B cell (primary cell): ENCODE measurements around the gene AP2B1. TPM values are rescaled to one million over a fixed set of nuclear protein-coding genes. Genes with fewer than 3 reads are reported as not detected.

Experiments
- ATAC-seq: fragments of 200-7000 bp; cut with Tn5 transposase; one replicate; pipeline ENCODE4 v1.10.0; 2021; ENCODE audit warnings: low read depth, mild to moderate bottlenecking, moderate number of reproducible peaks, moderate library complexity
- CTCF ChIA-PET: fragments of 350-600 bp; sonication (Branson Sonifier 250); formaldehyde crosslinking; loops from one replicate; lab custom pipeline; 2021; ENCODE audit warnings: antibody characterized with exemption, inconsistent platforms; lab: Charles Lee
- POLR2A ChIA-PET: fragments of 350-600 bp; sonication (Branson Sonifier 250); formaldehyde crosslinking; loops from one replicate; lab custom pipeline; 2021; ENCODE audit warnings: antibody characterized with exemption; lab: Charles Lee
- DNase-seq: peaks from one replicate; pipeline ENCODE4 v3.0.0; 2013
- H2AFZ ChIP-seq: 2 replicates; pipeline ENCODE4 v1.6.1; 2012; ENCODE audit warnings: mild to moderate bottlenecking, low read depth, low read length; ENCODE audit not compliant: insufficient read depth, poor library complexity, severe bottlenecking
- H3K27ac ChIP-seq, 2 donors: 1 replicate in 1 of 2; 2 replicates in 1 of 2; pipeline ENCODE4 v1.5.1; 2012 to 2013; ENCODE audit warnings: low read length in 2 of 2, mild to moderate bottlenecking in 2 of 2, moderate library complexity in 1 of 2
- H3K27me3 ChIP-seq, 4 experiments: fragments of 200-600 bp in 1 of 4; sonication (generic) in 1 of 4; replicated peaks in 1 of 4; 1 replicate in 2 of 4; 2 replicates in 2 of 4; pipeline versions ENCODE4 v1.6.1 to v1.7.0; 2013 to 2016; ENCODE audit warnings: low read length in 3 of 4, mild to moderate bottlenecking in 2 of 4, mixed read lengths in 1 of 4, moderate library complexity in 1 of 4; ENCODE audit not compliant: insufficient read depth in 4 of 4, control insufficient read depth in 3 of 4; ENCODE audit errors: control extremely low read depth in 1 of 4
- H3K36me3 ChIP-seq, 2 experiments: replicated peaks in 1 of 2; 1 replicate in 1 of 2; 2 replicates in 1 of 2; pipeline versions ENCODE4 v1.6.1 to v1.7.1; 2013; ENCODE audit warnings: low read length in 1 of 2; ENCODE audit not compliant: insufficient read depth in 2 of 2, control insufficient read depth in 1 of 2; ENCODE audit errors: control extremely low read depth in 1 of 2, extremely low read depth in 1 of 2
- H3K4me1 ChIP-seq, 2 donors: fragments of 200-600 bp in 1 of 2; sonication (generic) in 1 of 2; 1 replicate in 1 of 2; 2 replicates in 1 of 2; pipeline versions ENCODE4 v1.5.1 to v1.6.1; 2013 to 2017; ENCODE audit warnings: low read length in 2 of 2; ENCODE audit not compliant: control insufficient read depth in 2 of 2, insufficient read depth in 2 of 2
- H3K4me2 ChIP-seq: replicated peaks from 2 replicates; pipeline ENCODE3; 2012; ENCODE audit warnings: mild to moderate bottlenecking, low read depth, low read length; ENCODE audit not compliant: poor library complexity, severe bottlenecking
- H3K4me3 ChIP-seq, 5 experiments: fragments of 200-600 bp in 1 of 5; sonication (generic) in 1 of 5; 1 replicate in 3 of 5; 2 replicates in 2 of 5; pipeline versions ENCODE4 v1.5.1 to v1.7.0; 2011 to 2016; ENCODE audit warnings: low read length in 4 of 5, mild to moderate bottlenecking in 4 of 5, low read depth in 2 of 5, control low read depth in 1 of 5, moderate library complexity in 1 of 5; ENCODE audit not compliant: insufficient read depth in 1 of 5; ENCODE audit errors: control extremely low read depth in 1 of 5, extremely low read depth in 1 of 5
- H3K79me2 ChIP-seq: fragments of 200-600 bp; sonication (generic); one replicate; pipeline ENCODE4 v1.6.0; 2016; ENCODE audit warnings: low read length; ENCODE audit not compliant: control insufficient read depth, insufficient read depth
- H3K9ac ChIP-seq: fragments of 200-600 bp; sonication (generic); 2 replicates; pipeline ENCODE4 v1.6.1; 2017; ENCODE audit warnings: mild to moderate bottlenecking, low read length, moderate library complexity
- H3K9me3 ChIP-seq, 3 donors: one replicate each; pipeline versions ENCODE4 v1.6.1 to v1.7.1; 2013; ENCODE audit warnings: low read length in 2 of 3; ENCODE audit not compliant: control insufficient read depth in 2 of 3, insufficient read depth in 1 of 3; ENCODE audit errors: control extremely low read depth in 1 of 3
- H4K20me1 ChIP-seq: 2 replicates; pipeline ENCODE4 v1.6.0; 2012; ENCODE audit warnings: mild to moderate bottlenecking, low read length; ENCODE audit not compliant: insufficient read depth, control insufficient read depth, poor library complexity, severe bottlenecking
- H3K27ac Mint-ChIP-seq: one replicate; pipeline ENCODE4 v1.8.0; 2021; ENCODE audit warnings: mixed read lengths
- H3K27me3 Mint-ChIP-seq: one replicate; pipeline ENCODE4 v1.8.0; 2021; ENCODE audit warnings: mixed read lengths
- H3K4me1 Mint-ChIP-seq: one replicate; pipeline ENCODE4 v1.8.0; 2021; ENCODE audit warnings: mixed read lengths
- H3K4me3 Mint-ChIP-seq: one replicate; pipeline ENCODE4 v1.8.0; 2021; ENCODE audit warnings: mixed read lengths
- H3K9me3 Mint-ChIP-seq: one replicate; pipeline ENCODE4 v1.8.0; 2022; ENCODE audit warnings: mixed read lengths; ENCODE audit not compliant: insufficient read depth
- EZH2 ChIP-seq: IDR thresholded peaks from 2 replicates; pipeline ENCODE4 v1.6.1; 2012; ENCODE audit warnings: borderline replicate concordance, low read depth, mild to moderate bottlenecking, moderate library complexity, low read length; ENCODE audit not compliant: insufficient read depth, poor library complexity, severe bottlenecking
- WGBS: methylation state at CpG from one replicate; pipeline ENCODE4 v1.1.5; 2013; ENCODE audit warnings: missing lambda C conversion rate; ENCODE audit not compliant: insufficient coverage; 5-methylcytosine and 5-hydroxymethylcytosine counted together
- intact Hi-C: fragments of 100-400 bp; cut with micrococcal nuclease; formaldehyde crosslinking; loops from one replicate; pipeline ENCODE4 v1.10.0; 2022
- polyA plus RNA-seq: library from polyadenylated mRNA; depleted of rRNA; stranded (reverse); fragments of >200 nt; gene quantifications from 2 replicates; pipeline ENCODE4 v1.2.3, GENCODE V29; 2012
- total RNA-seq, 2 donors: library from RNA; stranded (reverse); fragments of 120-200 nt in 1 of 2; gene quantifications; 1 replicate in 1 of 2; 2 replicates in 1 of 2; pipeline versions ENCODE4 v1.2.3 to v1.2.4, GENCODE V29; 2013 to 2022
- TF ChIP-seq, protein P1 (sequence below): fragments of 200-600 bp; IDR thresholded peaks from one replicate; pipeline ENCODE4 v1.8.0; 2022; ENCODE audit warnings: antibody characterized with exemption, mild to moderate bottlenecking

The AP2B1 gene
- total and polyA plus RNA-seq, 2 donors (not counting 1 experiment from before 2014, with no cell fraction given): 33.1 to 123 TPM

GRCh38 chr17:35596530-35597233 lies 9.6 kb downstream of the AP2B1 start:
- intact Hi-C loops: no loop called here
- DNase-seq: no peak
- TF ChIP-seq EZH2: no peak
- TF ChIP-seq, protein P1, sequence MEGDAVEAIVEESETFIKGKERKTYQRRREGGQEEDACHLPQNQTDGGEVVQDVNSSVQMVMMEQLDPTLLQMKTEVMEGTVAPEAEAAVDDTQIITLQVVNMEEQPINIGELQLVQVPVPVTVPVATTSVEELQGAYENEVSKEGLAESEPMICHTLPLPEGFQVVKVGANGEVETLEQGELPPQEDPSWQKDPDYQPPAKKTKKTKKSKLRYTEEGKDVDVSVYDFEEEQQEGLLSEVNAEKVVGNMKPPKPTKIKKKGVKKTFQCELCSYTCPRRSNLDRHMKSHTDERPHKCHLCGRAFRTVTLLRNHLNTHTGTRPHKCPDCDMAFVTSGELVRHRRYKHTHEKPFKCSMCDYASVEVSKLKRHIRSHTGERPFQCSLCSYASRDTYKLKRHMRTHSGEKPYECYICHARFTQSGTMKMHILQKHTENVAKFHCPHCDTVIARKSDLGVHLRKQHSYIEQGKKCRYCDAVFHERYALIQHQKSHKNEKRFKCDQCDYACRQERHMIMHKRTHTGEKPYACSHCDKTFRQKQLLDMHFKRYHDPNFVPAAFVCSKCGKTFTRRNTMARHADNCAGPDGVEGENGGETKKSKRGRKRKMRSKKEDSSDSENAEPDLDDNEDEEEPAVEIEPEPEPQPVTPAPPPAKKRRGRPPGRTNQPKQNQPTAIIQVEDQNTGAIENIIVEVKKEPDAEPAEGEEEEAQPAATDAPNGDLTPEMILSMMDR: no peak
- H3K27ac ChIP-seq: no peak overlapping the region
- H3K4me3 ChIP-seq: no peak overlapping the region
- H3K9me3 Mint-ChIP-seq: no peaks in the 10 kb centered on the region
- no peaks in the 10 kb centered on the region for H3K27me3 Mint-ChIP-seq
- no peak overlapping the region for H3K4me2 ChIP-seq
- peaks cover 0 to 63% of the 10 kb centered on the region in 2 experiments for H3K36me3 ChIP-seq
- H4K20me1 ChIP-seq: peaks cover 19% of the 10 kb centered on the region
- 98% methylated on average over 54 of the region's 54 CpGs for WGBS
- ChIA-PET POLR2A (no interaction called here), CTCF (interaction anchor here (0.7 kb wide), 1 partner anchor 1243 kb away, joined by 4 read pairs; no protein-coding TSS in a partner anchor)
- no peaks in the 10 kb centered on the region for H3K9me3 ChIP-seq
- no peak overlapping the region for H3K27ac Mint-ChIP-seq
- no peaks in the 10 kb centered on the region for H3K4me1 ChIP-seq
- no peaks in the 10 kb centered on the region for H3K27me3 ChIP-seq
- peaks cover 57% of the 10 kb centered on the region for H3K79me2 ChIP-seq
- H3K9ac ChIP-seq: no peak overlapping the region
- no peak overlapping the region for H3K4me3 Mint-ChIP-seq
- H3K4me1 Mint-ChIP-seq: peaks cover 3% of the 10 kb centered on the region
- H2AFZ ChIP-seq: no peak overlapping the region
- ATAC-seq: no peak

- no peak overlapping the region for H3K27ac Mint-ChIP-seq
- H3K4me3 ChIP-seq: no peak overlapping the region
- no peak for DNase-seq
- peaks cover 19% of the 10 kb centered on the region for H4K20me1 ChIP-seq
- ChIA-PET CTCF (no interaction called here), POLR2A (no interaction called here)
- no peaks in the 10 kb centered on the region for H3K4me1 ChIP-seq
- no peak overlapping the region for H3K27ac ChIP-seq
- no peaks in the 10 kb centered on the region for H3K27me3 Mint-ChIP-seq
- H3K9ac ChIP-seq: no peak overlapping the region
- peaks cover 0 to 64% of the 10 kb centered on the region in 2 experiments for H3K36me3 ChIP-seq
- H3K4me2 ChIP-seq: no peak overlapping the region
- TF ChIP-seq EZH2: no peak
- TF ChIP-seq, protein P1: no peak
- ATAC-seq: no peak
- H2AFZ ChIP-seq: no peak overlapping the region
- H3K9me3 ChIP-seq: no peaks in the 10 kb centered on the region
- intact Hi-C loops: no loop called here
- peaks cover 48% of the 10 kb centered on the region for H3K79me2 ChIP-seq
- H3K27me3 ChIP-seq: no peaks in the 10 kb centered on the region
- no peak overlapping the region for H3K4me3 Mint-ChIP-seq
- no CpG with 5 or more reads among the region's 5 CpGs for WGBS
- H3K9me3 Mint-ChIP-seq: no peaks in the 10 kb centered on the region
- peaks cover 2% of the 10 kb centered on the region for H3K4me1 Mint-ChIP-seq
Measured at GRCh38 chr17:35597604-35598003, 10.5 kb downstream of the AP2B1 start.
